Raji (cell line): ENCODE data around the gene ZFYVE28.

Source experiments
- POLR2A ChIP-seq: IDR thresholded peaks from 2 replicates; pipeline ENCODE4 v1.6.1; 2011; ENCODE audit warnings: low read depth, low read length, control low read depth; ENCODE audit not compliant: insufficient read depth

ZFYVE28 gene

GRCh38 chr4:2288051-2288541 lies 130.3 kb downstream of the ZFYVE28 start:
- no peak for TF ChIP-seq POLR2A

- TF ChIP-seq POLR2A = no peak
Observed at GRCh38 chr4:2287594-2287915, 130.9 kb downstream of the ZFYVE28 start.

- no peak for TF ChIP-seq POLR2A
Observed at GRCh38 chr4:2286904-2287593, 131.4 kb downstream of the ZFYVE28 start.

GRCh38 chr4:2285613-2286381 lies 132.6 kb downstream of the ZFYVE28 start:
- TF ChIP-seq POLR2A = no peak

GRCh38 chr4:2284934-2285612 lies 133.4 kb downstream of the ZFYVE28 start:
- no peak for TF ChIP-seq POLR2A

- TF ChIP-seq POLR2A = no peak
Observed at GRCh38 chr4:2284161-2284933, 134.1 kb downstream of the ZFYVE28 start.

GRCh38 chr4:2283199-2283711 lies 135.2 kb downstream of the ZFYVE28 start:
- TF ChIP-seq POLR2A = no peak

- TF ChIP-seq POLR2A = peak; percentile 51; the same call in 1 of the 2 replicates
Observed at GRCh38 chr4:2281575-2282343, 136.7 kb downstream of the ZFYVE28 start.

- TF ChIP-seq POLR2A = no peak
Observed at GRCh38 chr4:2280531-2281300, 137.7 kb downstream of the ZFYVE28 start.

GRCh38 chr4:2277956-2278355 lies 140.5 kb downstream of the ZFYVE28 start:
- TF ChIP-seq POLR2A = no peak

- TF ChIP-seq POLR2A = no peak
Observed at GRCh38 chr4:2276581-2277325, 141.7 kb downstream of the ZFYVE28 start.

- no peak for TF ChIP-seq POLR2A
Observed at GRCh38 chr4:2275546-2276251, 142.7 kb downstream of the ZFYVE28 start.
